ENCODE results near the gene SMIM36.
"Not testable (repeated sequence)": the region's sequence is repeated elsewhere in the genome, so short reads cannot be mapped to it uniquely, and the experiment has no call there.

Gene SMIM36

DNA sequence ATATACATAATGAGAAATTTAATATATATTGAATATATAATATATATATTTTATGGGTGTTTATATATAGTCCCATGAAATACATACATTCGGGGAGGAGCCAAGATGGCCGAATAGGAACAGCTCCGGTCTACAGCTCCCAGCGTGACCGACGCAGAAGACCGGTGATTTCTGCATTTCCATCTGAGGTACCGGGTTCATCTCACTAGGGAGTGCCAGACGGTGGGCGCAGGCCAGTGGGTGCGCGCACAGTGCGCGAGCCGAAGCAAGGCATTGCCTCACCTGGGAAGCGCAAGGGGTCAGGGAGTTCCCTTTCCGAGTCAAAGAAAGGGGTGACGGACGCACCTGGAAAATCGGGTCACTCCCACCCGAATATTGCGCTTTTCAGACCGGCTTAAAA is 9.6 kb downstream of the SMIM36 start:
- DNase-seq (ENCODE audit: low spot score) = not testable (repeated sequence)

- DNase-seq (ENCODE audit: low spot score) = no peak
Measured at GRCh38 chr17:55500103-55500502, 11.1 kb downstream of the SMIM36 start.

GRCh38 chr17:55496094-55496881 is 15.0 kb downstream of the SMIM36 start:
- DNase-seq (ENCODE audit: low spot score) = no peak

GRCh38 chr17:55495239-55495638 is 16.0 kb downstream of the SMIM36 start:
- DNase-seq (ENCODE audit: low spot score) = no peak

- DNase-seq (ENCODE audit: low spot score) = no peak
Measured at GRCh38 chr17:55492781-55493341, 18.4 kb downstream of the SMIM36 start.

DNA sequence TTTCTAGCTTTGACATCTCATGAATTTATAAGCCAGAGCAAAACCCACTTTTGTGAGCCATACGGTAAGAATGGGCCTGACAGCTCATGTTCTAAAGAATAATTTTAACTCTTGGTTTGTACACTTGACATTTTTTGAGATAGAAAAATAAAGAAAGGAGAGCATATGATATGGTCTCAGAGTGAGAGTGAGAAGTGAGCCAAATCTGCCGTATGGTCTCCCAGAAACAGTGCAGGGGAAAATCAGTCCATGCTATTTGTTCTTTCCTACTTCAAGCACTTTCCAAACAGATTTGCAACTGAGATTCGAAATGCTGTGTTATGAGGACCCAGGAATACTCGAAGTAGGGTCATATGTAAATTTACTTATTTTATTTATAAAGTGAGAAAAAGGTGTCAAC is 20.9 kb downstream of the SMIM36 start:
- DNase-seq (ENCODE audit: low spot score) = no peak

DNA sequence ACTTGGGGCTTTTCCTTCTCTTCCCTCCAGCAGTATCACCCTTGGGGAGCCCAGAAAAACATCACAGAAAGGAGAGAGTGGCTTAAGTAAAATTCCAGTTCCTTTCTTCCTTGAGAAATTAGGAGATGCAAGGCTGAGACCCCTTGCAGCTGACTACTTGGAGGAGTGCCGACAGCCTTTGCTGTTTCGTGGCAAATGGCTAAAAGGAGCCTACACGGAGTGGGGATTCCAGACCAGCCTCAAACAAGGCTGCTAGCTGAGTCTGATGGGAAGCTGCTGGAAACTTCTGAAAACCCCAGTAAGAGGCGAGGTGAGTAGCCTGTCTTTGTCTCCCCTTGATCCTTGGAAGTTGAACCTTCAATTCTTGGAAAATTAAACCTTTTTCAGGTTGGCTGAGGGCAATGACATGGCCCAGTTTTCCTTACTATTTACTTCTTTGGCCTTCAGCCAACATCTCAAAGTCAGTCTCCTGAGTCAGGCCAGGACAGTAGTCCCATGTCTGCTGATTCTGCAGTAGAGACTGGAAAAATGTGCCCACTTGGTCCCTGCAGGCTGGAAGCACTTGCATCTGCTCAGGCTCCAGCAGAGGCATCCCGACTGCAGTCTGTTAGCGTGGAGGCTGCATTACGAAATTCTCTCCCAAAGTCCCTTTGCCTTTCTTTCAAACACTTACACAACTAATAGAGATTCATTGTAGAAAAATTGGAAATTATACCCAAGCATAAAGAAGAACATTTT is 23.4 kb downstream of the SMIM36 start:
- no peak for DNase-seq (ENCODE audit: low spot score)

DNA sequence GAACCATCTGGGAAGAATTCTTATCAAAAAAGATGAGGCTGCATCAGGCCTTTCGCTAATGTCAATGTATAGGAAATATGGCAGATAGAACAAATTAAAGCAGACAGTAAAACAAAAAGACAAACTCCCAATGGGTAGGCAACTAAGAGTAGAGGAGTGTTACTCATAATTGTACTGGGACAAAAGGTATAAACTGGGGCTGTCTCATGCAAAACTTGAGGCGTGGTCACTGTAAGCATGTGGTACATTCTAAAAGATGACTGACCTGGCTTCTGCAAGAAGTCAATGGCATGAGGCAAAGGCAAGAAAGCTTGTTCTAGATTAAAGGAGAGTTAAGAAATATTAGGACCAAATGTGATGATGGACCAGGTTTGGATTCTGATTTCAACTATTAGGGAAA is 26.7 kb downstream of the SMIM36 start:
- DNase-seq (ENCODE audit: low spot score) = no peak

- no peak for DNase-seq (ENCODE audit: low spot score)
Measured at GRCh38 chr17:55482591-55483389, 28.5 kb downstream of the SMIM36 start.

GRCh38 chr17:55480631-55481315 is 30.5 kb downstream of the SMIM36 start:
- DNase-seq (ENCODE audit: low spot score) = no peak

DNA sequence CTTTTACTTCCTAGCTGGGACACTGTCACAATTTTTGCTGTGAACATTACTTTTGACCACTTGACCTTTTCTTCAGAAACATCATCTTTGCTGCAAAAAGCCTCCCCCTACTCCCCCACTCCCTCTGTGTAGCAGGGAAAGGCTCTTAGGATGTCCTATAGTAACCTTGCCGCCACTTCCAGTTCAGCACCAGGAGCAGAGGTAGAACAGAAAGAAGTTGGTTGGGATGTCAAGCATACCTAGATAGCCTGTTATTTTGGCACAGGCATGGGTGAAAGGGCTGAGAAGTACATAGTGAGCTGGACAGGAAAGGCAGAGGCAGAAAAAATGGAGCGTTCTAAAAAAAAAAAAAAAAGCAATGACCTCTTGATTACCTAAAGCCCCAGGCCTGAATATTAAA is 31.3 kb downstream of the SMIM36 start:
- no peak for DNase-seq (ENCODE audit: low spot score)

GRCh38 chr17:55478971-55479370 is 32.3 kb downstream of the SMIM36 start:
- no peak for DNase-seq (ENCODE audit: low spot score)

GRCh38 chr17:55466671-55467070 is 44.6 kb downstream of the SMIM36 start:
- DNase-seq (ENCODE audit: low spot score) = no peak

- not testable (repeated sequence) for DNase-seq (ENCODE audit: low spot score)
Measured at GRCh38 chr17:55465771-55466170, 45.5 kb downstream of the SMIM36 start.

- no peak for DNase-seq (ENCODE audit: low spot score)
Measured at GRCh38 chr17:55463600-55463999, 47.7 kb downstream of the SMIM36 start.

DNA sequence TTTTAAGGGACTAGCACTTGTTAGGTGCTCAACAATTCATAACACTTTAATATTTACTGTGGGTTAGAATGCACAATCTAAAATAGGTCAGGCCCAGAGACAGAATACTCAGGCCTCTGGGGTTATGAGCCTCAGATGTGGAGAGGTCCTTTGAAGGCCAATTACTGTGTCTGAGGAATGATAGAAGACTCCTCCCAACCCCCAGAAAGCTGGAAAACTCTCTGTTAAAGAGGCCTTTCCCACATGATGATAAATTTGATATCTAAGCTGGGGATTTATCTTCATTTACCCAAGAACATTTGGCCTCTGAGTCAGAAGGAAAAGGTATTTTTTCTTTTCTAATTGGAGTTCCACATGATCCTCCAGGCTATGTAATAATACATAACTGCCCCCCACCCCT is 48.5 kb downstream of the SMIM36 start:
- DNase-seq (ENCODE audit: low spot score) = no peak

- no peak for DNase-seq (ENCODE audit: low spot score)
Measured at GRCh38 chr17:55462234-55462633, 49.0 kb downstream of the SMIM36 start.

DNA sequence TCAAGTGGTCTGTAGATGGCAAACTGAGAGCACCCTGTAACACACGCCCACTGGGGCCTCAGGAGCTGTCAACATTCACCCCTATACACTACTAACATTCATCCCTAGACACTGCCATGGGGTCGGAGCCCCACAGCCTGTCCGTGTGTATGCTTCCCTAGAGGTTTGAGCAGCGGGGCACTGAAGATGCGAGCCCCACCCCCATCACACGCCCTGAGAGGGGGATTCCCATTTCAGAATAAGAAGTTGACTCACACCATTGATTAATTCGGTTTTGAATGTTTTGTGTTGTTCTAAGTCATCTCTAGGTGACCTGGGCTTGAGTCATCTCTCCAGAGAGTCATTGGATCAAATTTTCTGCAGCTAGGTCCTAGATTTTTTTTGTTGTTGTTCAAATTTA is 52.3 kb downstream of the SMIM36 start:
- peak; percentile 14 for DNase-seq (ENCODE audit: low spot score)

- no peak for DNase-seq (ENCODE audit: low spot score)
Measured at GRCh38 chr17:55458287-55458900, 52.9 kb downstream of the SMIM36 start.

GRCh38 chr17:55456307-55457240 is 54.7 kb downstream of the SMIM36 start:
- no peak for DNase-seq (ENCODE audit: low spot score)
